HepG2 (cell line): ENCODE measurements around the gene PPA1.

Source experiments
- ADNP ChIP-seq: sonication (generic); formaldehyde crosslinking; IDR thresholded peaks from 2 replicates; pipeline ENCODE4 v1.4.0; 2020; ENCODE audit warnings: missing genetic modification reagents
- ELF4 ChIP-seq: sonication (generic); formaldehyde crosslinking; IDR thresholded peaks from 2 replicates; pipeline ENCODE4 v1.5.0; 2020; ENCODE audit warnings: missing genetic modification reagents, mild to moderate bottlenecking, moderate library complexity, borderline replicate concordance
- FOSL1 ChIP-seq: sonication (generic); formaldehyde crosslinking; IDR thresholded peaks from 2 replicates; pipeline ENCODE4 v1.9.0; 2021; ENCODE audit warnings: missing genetic modification reagents, borderline replicate concordance
- KMT2A ChIP-seq: sonication (generic); formaldehyde crosslinking; IDR thresholded peaks from 2 replicates; pipeline ENCODE4 v1.4.0; 2020; ENCODE audit warnings: missing genetic modification reagents
- NR2F1 ChIP-seq, 2 experiments: fragments of 450-650 bp in 1 of 2; formaldehyde crosslinking in 1 of 2; IDR thresholded peaks; 2 replicates each; pipeline versions ENCODE4 v1.5.0 to v1.6.1; 2016 to 2020; ENCODE audit warnings: mild to moderate bottlenecking in 1 of 2, missing compliant biosample characterization in 1 of 2, missing genetic modification reagents in 1 of 2, moderate library complexity in 1 of 2
- RAD21 ChIP-seq: fragments of 450-650 bp; formaldehyde crosslinking; IDR thresholded peaks from 2 replicates; pipeline ENCODE4 v1.5.0; 2020; ENCODE audit warnings: mild to moderate bottlenecking
- TAF1 ChIP-seq: sonication (generic); formaldehyde crosslinking; IDR thresholded peaks from 2 replicates; pipeline ENCODE4 v1.4.0; 2020; ENCODE audit warnings: missing genetic modification reagents
- ZFAT ChIP-seq: sonication (generic); formaldehyde crosslinking; conservative IDR thresholded peaks from 2 replicates; pipeline ENCODE4 v1.8.1; 2023; ENCODE audit warnings: missing genetic modification reagents, inconsistent platforms
- TF ChIP-seq, protein P1 (sequence below): sonication (generic); formaldehyde crosslinking; IDR thresholded peaks from 2 replicates; pipeline ENCODE4 v1.4.0; 2020; ENCODE audit warnings: low read depth, mild to moderate bottlenecking, missing genetic modification reagents
- TF ChIP-seq, protein P2 (sequence below): sonication (generic); formaldehyde crosslinking; IDR thresholded peaks from 2 replicates; pipeline ENCODE4 v1.4.0; 2020; ENCODE audit warnings: missing genetic modification reagents
- TF ChIP-seq, protein P3 (sequence below): sonication (generic); formaldehyde crosslinking; IDR thresholded peaks from 2 replicates; pipeline ENCODE4 v1.5.0; 2020; ENCODE audit warnings: mild to moderate bottlenecking, missing genetic modification reagents, moderate library complexity
- TF ChIP-seq, protein P4 (sequence below): fragments of 450-650 bp; IDR thresholded peaks from 2 replicates; pipeline ENCODE4 v1.6.1; 2017; ENCODE audit warnings: mild to moderate bottlenecking
- TF ChIP-seq, protein P5 (sequence below): sonication (generic); formaldehyde crosslinking; IDR thresholded peaks from 2 replicates; pipeline ENCODE4 v1.5.0; 2020; ENCODE audit warnings: missing genetic modification reagents, mild to moderate bottlenecking, borderline replicate concordance

DNA sequence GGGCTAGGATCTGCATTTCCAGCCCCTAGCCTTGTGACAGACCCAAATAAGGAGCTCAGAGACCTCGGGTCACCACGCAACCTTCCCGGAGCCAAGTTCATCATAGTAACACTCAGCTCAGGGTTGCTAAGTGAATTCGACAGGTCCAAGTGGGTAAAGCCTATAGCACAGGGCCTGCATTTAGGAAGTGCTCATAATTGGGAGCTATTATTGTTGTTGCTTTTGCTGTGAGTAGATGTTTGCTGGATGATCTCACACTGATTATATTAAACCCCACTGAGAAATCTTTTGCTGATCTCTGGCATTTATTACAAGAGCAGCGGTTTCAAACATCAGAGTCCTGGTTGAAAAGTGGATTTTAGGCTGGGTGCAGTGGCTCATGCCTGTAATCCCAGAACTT lies 42.6 kb downstream of the PPA1 start:
- TF ChIP-seq, protein P1, sequence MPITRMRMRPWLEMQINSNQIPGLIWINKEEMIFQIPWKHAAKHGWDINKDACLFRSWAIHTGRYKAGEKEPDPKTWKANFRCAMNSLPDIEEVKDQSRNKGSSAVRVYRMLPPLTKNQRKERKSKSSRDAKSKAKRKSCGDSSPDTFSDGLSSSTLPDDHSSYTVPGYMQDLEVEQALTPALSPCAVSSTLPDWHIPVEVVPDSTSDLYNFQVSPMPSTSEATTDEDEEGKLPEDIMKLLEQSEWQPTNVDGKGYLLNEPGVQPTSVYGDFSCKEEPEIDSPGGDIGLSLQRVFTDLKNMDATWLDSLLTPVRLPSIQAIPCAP (CRISPR knock-in tag) = no peak
- TF ChIP-seq KMT2A (CRISPR knock-in tag) = no peak
- TF ChIP-seq, protein P2, sequence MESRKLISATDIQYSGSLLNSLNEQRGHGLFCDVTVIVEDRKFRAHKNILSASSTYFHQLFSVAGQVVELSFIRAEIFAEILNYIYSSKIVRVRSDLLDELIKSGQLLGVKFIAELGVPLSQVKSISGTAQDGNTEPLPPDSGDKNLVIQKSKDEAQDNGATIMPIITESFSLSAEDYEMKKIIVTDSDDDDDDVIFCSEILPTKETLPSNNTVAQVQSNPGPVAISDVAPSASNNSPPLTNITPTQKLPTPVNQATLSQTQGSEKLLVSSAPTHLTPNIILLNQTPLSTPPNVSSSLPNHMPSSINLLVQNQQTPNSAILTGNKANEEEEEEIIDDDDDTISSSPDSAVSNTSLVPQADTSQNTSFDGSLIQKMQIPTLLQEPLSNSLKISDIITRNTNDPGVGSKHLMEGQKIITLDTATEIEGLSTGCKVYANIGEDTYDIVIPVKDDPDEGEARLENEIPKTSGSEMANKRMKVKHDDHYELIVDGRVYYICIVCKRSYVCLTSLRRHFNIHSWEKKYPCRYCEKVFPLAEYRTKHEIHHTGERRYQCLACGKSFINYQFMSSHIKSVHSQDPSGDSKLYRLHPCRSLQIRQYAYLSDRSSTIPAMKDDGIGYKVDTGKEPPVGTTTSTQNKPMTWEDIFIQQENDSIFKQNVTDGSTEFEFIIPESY (CRISPR knock-in tag) = no peak
- TF ChIP-seq TAF1 = no peak
- no peak for TF ChIP-seq ADNP (CRISPR knock-in tag)
- TF ChIP-seq, protein P3, sequence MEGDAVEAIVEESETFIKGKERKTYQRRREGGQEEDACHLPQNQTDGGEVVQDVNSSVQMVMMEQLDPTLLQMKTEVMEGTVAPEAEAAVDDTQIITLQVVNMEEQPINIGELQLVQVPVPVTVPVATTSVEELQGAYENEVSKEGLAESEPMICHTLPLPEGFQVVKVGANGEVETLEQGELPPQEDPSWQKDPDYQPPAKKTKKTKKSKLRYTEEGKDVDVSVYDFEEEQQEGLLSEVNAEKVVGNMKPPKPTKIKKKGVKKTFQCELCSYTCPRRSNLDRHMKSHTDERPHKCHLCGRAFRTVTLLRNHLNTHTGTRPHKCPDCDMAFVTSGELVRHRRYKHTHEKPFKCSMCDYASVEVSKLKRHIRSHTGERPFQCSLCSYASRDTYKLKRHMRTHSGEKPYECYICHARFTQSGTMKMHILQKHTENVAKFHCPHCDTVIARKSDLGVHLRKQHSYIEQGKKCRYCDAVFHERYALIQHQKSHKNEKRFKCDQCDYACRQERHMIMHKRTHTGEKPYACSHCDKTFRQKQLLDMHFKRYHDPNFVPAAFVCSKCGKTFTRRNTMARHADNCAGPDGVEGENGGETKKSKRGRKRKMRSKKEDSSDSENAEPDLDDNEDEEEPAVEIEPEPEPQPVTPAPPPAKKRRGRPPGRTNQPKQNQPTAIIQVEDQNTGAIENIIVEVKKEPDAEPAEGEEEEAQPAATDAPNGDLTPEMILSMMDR = no peak
- TF ChIP-seq, protein P4, sequence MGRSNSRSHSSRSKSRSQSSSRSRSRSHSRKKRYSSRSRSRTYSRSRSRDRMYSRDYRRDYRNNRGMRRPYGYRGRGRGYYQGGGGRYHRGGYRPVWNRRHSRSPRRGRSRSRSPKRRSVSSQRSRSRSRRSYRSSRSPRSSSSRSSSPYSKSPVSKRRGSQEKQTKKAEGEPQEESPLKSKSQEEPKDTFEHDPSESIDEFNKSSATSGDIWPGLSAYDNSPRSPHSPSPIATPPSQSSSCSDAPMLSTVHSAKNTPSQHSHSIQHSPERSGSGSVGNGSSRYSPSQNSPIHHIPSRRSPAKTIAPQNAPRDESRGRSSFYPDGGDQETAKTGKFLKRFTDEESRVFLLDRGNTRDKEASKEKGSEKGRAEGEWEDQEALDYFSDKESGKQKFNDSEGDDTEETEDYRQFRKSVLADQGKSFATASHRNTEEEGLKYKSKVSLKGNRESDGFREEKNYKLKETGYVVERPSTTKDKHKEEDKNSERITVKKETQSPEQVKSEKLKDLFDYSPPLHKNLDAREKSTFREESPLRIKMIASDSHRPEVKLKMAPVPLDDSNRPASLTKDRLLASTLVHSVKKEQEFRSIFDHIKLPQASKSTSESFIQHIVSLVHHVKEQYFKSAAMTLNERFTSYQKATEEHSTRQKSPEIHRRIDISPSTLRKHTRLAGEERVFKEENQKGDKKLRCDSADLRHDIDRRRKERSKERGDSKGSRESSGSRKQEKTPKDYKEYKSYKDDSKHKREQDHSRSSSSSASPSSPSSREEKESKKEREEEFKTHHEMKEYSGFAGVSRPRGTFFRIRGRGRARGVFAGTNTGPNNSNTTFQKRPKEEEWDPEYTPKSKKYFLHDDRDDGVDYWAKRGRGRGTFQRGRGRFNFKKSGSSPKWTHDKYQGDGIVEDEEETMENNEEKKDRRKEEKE = no peak
- TF ChIP-seq NR2F1 (CRISPR knock-in tag; IDR thresholded peaks at IDR 0.05) = no peak
- no peak for TF ChIP-seq ZFAT (CRISPR knock-in tag)
- TF ChIP-seq, protein P5, sequence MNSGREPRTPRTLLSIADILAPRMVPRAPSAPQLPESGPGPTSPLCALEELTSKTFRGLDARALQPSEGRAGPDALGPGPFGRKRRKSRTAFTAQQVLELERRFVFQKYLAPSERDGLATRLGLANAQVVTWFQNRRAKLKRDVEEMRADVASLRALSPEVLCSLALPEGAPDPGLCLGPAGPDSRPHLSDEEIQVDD (CRISPR knock-in tag) = no peak
- no peak for TF ChIP-seq RAD21 (CRISPR knock-in tag)
- TF ChIP-seq ELF4 (CRISPR knock-in tag) = no peak
- no peak for TF ChIP-seq FOSL1 (CRISPR knock-in tag)
